Pancreas (tissue), 10 donors: ENCODE data around the gene HK3. TPM values are rescaled to one million over a fixed set of nuclear protein-coding genes. Genes with fewer than 3 reads are reported as not detected.
A peak's percentile ranks its signal among the peaks of the same experiment; 100 is the strongest.

Experiments used
- ATAC-seq, 4 donors: fragments of 200-7000 bp; cut with Tn5 transposase; one replicate each; pipeline versions ENCODE4 v1.8.0 to v1.9.1; 2020; ENCODE audit warnings: mild to moderate bottlenecking in 4 of 4, moderate library complexity in 4 of 4
- DNase-seq, 6 donors: peaks; one replicate each; pipeline ENCODE4 v3.0.0-alpha.2; 2020
- FAIRE-seq: peaks from 2 replicates; lab custom pipeline; 2012; peaks lifted over from hg19 to GRCh38; lab: Jason Lieb, UNC
- H3K27ac ChIP-seq, 4 donors: fragments of 200-600 bp; sonication (generic); 1 replicate in 3 of 4; 2 replicates in 1 of 4; pipeline versions ENCODE4 v1.5.0 to v1.8.0; 2020
- H3K27me3 ChIP-seq, 4 donors: fragments of 200-600 bp; one replicate each; pipeline ENCODE4 v1.8.0; 2021
- H3K36me3 ChIP-seq, 3 donors: fragments of 200-600 bp; sonication (generic) in 1 of 3; one replicate each; pipeline versions ENCODE4 v1.5.0 to v1.8.0; 2020 to 2021
- H3K4me1 ChIP-seq, 3 donors: fragments of 200-600 bp; one replicate each; pipeline ENCODE4 v1.8.0; 2021
- H3K4me3 ChIP-seq, 4 donors: fragments of 200-600 bp; sonication (generic) in 2 of 4; one replicate each; pipeline versions ENCODE4 v1.5.0 to v1.8.0; 2020 to 2021
- H3K9me3 ChIP-seq, 4 donors: fragments of 200-600 bp; one replicate each; pipeline ENCODE4 v1.8.0; 2021
- CTCF ChIP-seq, 4 donors: fragments of 200-600 bp; sonication (generic) in 3 of 4; IDR thresholded peaks; one replicate each; pipeline versions ENCODE4 v1.5.0 to v1.8.0; 2021; ENCODE audit warnings: antibody characterized with exemption in 4 of 4
- WGBS, 2 donors: extraction: QIAGEN DNeasy Blood & Tissue Kit; methylation state at CpG; one replicate each; pipeline ENCODE4 v1.1.7; 2013; 5-methylcytosine and 5-hydroxymethylcytosine counted together
- intact Hi-C, 3 donors: fragments of 100-400 bp; cut with DNase I; formaldehyde crosslinking; loops; one replicate each; pipeline versions ENCODE4 v1.11.1 to v1.14.2; 2022
- polyA plus RNA-seq, 2 donors: library from polyadenylated mRNA; stranded (reverse); fragments of 200-250 nt; gene quantifications; one replicate each; pipeline ENCODE4 v1.2.3, GENCODE V29; 2013
- total RNA-seq, 6 donors: library from RNA; stranded (reverse); fragmentation: NEBNext Ultra II Directional in 4 of 6; extraction: Animal tissue kit (Norgen Biotek cat#: 25700) in 4 of 6; gene quantifications; one replicate each; pipeline versions ENCODE4 v1.2.1 to v1.2.4, GENCODE V29; 2021 to 2023
- donor health status: healthy with polysubstance abuse.
- donor health status: DM: no; HTN: no; CAD: no; lungs with moderate emphysema.
- donor health status: DM: no; HTN: no; CAD: no.
- donor health status: control.
- donor health status: control.
- donor health status: Bipolar disorder and iron deficiency.
- donor health status: DM: yes; HTN: yes; CAD: no.
- donor health status: DM: no; HTN: no; CAD: no.
- donor health status: DM: no; HTN: no; CAD: no.
- donor health status: DM: yes; HTN: yes; CAD: no.

The HK3 gene
- total and polyA plus RNA-seq, 8 donors = 0.24 to 6.6 (median 3.3) TPM

GRCh38 chr5:176859916-176860315 is 39.2 kb downstream of the HK3 start:
- Histone ChIP-seq H3K4me1 (no peaks in the 10 kb centered on the region), H3K9me3 (no peaks in the 10 kb centered on the region), H3K27ac (no peak overlapping the region), H3K27me3 (no peaks in the 10 kb centered on the region), H3K36me3 (no peaks in the 10 kb centered on the region), H3K4me3 (no peak overlapping the region)
- 48 to 53% methylated on average over 8 to 10 of the region's 10 CpGs for WGBS, 2 donors
- peak in 1 of 6 donors; percentile 53 for DNase-seq
- no peak for ATAC-seq
- intact Hi-C loops = no loop called here
- TF ChIP-seq CTCF (IDR thresholded peaks at IDR 0.05) = no peak
- FAIRE-seq = no peak

GRCh38 chr5:176857894-176858273 is 41.3 kb downstream of the HK3 start:
- Histone ChIP-seq H3K4me3 (no peak overlapping the region), H3K4me1 (no peaks in the 10 kb centered on the region), H3K27me3 (no peaks in the 10 kb centered on the region), H3K9me3 (no peaks in the 10 kb centered on the region), H3K27ac (no peak overlapping the region), H3K36me3 (no peaks in the 10 kb centered on the region)
- intact Hi-C loops = no loop called here
- DNase-seq = peak in 1 of 6 donors; percentile 38
- no peak for TF ChIP-seq CTCF (IDR thresholded peaks at IDR 0.05)
- no peak for ATAC-seq
- 66 to 78% methylated on average over 11 of the region's 11 CpGs for WGBS, 2 donors
- FAIRE-seq = no peak

- H3K36me3 ChIP-seq = no peaks in the 10 kb centered on the region
- DNase-seq = peak in 1 of 6 donors; percentile 30
- H3K27me3 ChIP-seq = no peaks in the 10 kb centered on the region
- 47 to 62% methylated on average over 19 of the region's 19 CpGs for WGBS, 2 donors
- no peak for FAIRE-seq
- no peak overlapping the region for H3K27ac ChIP-seq
- no peak for ATAC-seq
- intact Hi-C loops = no loop called here
- no peaks in the 10 kb centered on the region for H3K4me1 ChIP-seq
- no peak for TF ChIP-seq CTCF (IDR thresholded peaks at IDR 0.05)
- no peaks in the 10 kb centered on the region for H3K9me3 ChIP-seq
- no peak overlapping the region for H3K4me3 ChIP-seq
Observed at GRCh38 chr5:176857216-176857893, 41.8 kb downstream of the HK3 start.

DNA sequence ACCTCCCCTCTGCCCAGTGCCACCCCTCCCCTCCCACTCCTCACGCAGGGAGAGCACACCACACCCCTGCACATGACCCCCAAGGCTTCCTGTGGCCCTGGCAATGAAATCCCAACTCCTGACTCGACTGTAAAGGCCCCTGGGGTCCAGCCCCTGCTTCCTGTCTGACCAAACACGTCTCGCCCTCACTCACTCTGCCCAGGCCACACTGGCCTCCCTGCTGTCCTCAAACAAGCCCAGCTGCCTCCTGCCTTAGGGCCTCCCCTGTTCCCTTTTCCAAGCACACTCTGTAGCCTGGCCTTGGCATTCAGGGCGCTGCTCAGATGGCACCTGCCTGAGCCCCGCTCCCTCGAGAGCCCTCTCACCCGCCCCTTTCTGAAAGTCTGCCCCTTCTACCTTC is 42.4 kb downstream of the HK3 start:
- ATAC-seq (no peak), DNase-seq (peak in 1 of 6 donors; percentile 32), FAIRE-seq (no peak)
- intact Hi-C loops = no loop called here
- H3K9me3 ChIP-seq = no peaks in the 10 kb centered on the region
- TF ChIP-seq CTCF (IDR thresholded peaks at IDR 0.05) = no peak
- H3K27me3 ChIP-seq = no peaks in the 10 kb centered on the region
- no peaks in the 10 kb centered on the region for H3K36me3 ChIP-seq
- no peaks in the 10 kb centered on the region for H3K4me1 ChIP-seq
- WGBS, 2 donors = 51 to 63% methylated on average over 8 of the region's 8 CpGs
- H3K4me3 ChIP-seq = no peak overlapping the region
- H3K27ac ChIP-seq = no peak overlapping the region

DNA sequence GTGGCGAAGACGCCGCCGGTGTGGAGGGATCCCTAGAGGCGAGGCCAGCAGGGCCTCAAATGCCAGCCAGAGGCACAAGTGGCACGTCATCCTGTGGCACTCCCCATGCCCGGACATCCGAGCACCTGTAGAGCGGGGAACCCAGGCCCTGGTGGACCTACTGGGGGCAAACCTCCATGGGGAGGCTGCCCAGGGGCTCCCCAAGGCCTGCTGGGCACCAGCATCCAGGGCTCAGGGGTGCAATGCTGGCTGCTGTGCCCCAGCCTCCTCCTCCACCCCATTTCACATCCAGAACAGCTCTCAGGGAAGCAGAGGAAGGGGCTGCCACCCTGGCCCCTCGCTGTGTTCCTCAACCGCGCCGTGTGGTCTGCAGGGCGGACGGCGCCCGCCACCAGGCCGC is 43.5 kb downstream of the HK3 start:
- Histone ChIP-seq H3K9me3 (no peaks in the 10 kb centered on the region), H3K4me3 (no peak overlapping the region), H3K27me3 (no peaks in the 10 kb centered on the region), H3K36me3 (no peaks in the 10 kb centered on the region), H3K27ac (no peak overlapping the region), H3K4me1 (no peaks in the 10 kb centered on the region)
- FAIRE-seq (no peak), ATAC-seq (no peak), DNase-seq (peak in 1 of 6 donors; percentile 50)
- WGBS, 2 donors = 85 to 92% methylated on average over 17 to 18 of the region's 18 CpGs
- intact Hi-C loops = no loop called here
- no peak for TF ChIP-seq CTCF (IDR thresholded peaks at IDR 0.05)
